ENCODE results near the gene PSMD12.

The PSMD12 gene

DNA sequence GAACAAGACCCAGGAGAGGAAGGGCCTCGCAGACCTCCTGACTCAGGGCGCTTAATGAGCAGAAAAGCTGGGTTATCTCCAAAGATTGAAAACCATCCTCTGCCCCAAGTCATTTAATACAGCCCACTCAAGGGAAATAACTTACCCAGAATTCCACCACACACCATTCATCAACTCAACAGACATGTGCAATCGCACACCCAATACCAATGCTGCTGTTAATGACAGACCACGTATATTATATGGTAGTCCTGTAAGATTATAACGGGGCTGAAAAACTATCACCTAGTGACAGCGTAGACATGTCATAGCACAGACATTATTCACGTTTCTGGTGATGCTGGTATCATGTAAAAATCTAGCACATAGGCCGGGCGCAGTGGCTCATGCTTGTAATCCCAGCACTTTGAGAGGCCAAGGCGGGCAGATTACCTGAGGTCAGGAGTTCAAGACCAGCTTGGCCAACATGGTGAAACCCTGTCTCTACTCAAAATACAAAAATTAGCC, 68.9 kb downstream of the PSMD12 start:
- no peak for DNase-seq

DNA sequence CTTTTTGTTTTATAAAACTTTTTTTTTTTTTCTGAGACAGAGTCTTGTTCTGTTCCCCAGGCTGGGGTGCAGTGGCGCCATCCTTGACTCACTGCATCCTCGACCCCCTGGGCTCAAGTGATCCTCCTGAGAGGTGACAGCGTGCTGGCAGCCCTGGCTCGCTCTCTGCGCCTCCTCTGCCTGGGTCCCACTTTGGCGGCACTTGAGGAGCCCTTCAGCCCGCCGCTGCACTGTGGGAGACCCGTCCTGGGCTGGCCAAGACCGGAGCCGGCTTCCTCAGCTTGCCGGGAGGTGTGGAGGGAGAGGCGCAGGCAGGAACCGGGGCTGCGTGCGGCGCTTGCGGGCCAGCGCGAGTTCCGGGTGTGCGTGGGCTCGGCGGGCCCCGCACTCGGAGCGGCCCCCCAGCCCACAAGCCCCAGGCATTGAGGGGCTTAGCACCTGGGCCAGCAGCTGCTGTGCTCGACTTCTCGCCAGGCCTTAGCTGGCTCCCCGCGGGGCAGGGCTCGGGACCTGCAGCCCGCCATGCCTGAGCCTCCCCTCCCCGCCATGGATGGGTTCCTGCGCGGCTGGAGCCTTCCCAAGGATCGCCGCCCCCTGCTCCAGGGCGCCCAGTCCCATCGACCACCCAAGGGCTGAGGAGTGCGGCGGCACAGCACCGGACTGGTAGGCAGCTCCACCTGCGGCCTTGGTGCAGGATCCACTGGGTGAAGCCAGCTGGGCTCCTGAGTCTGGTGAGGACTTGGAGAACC, 71.8 kb downstream of the PSMD12 start:
- DNase-seq, result no peak

DNA sequence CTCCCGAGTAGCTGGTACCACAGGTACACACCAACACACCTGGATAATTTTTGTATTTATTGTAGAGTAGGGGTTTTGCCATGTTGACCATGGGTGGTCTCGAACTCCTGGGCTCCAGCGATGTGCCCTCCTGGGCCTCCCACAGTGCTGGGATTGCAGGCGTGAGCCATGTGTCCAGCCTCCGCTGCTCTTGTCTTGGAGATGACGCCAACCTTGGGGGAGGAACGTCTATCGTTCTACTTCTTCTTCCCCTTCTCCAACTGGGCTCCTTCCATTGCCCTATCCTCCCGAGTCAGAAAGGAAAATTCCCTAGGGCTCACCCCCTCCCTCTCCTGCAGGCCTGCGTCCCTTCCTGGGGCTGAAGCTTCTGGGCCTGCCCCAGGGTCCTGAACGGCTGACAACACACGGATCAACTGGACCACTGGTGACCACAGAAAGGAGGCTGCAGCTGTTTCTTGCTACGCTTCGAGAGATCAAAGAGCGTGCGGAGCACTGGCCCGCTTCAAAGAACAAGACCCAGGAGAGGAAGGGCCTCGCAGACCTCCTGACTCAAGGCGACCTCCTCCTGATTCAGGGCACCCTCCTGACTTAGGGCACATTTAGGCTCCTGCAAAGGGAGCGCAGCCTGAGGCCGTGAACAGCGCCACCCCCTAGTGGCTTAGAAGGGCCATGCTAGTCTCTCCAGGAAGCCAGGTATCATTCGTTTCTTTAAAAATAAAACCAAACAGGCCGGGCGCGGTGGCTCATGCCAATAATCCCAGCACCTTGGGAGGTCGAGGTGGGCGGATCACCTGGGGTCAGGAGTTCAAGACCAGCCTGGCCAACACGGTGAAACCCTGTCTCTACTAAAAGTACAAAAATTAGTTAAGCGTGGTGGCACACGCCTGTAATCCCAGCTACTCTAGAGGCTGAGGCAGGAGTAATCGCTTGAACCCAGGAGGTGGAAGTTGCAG, 72.8 kb downstream of the PSMD12 start:
- no peak for DNase-seq

DNA sequence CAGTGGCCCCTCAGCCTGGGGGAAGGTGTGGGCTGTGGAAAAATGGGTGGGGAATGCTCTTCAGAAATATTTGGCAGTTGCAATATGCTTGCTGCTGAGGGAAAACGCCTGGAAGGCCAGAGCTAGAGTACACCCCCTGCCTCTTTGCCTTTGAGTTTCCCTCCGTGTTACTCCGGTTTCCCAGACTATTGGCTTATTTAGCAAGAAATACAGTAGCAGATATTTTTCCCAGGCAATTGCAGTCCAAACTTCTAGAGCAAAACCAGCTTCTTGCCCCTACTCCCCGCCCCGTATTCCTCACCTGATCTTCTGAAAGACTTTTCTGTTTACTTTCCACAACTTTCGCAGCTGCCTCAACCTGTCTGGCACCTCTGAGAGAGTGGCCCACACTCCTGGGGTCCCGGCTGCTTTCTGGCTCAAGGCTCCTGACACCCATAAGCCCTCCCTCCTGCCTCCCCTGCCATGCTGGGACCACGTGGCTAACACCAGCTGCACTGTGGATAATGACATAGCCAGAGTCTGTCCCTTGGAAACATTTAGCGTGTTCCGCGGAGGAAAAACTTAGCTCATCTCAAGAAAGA, 75.6 kb downstream of the PSMD12 start:
- no peak for DNase-seq

DNA sequence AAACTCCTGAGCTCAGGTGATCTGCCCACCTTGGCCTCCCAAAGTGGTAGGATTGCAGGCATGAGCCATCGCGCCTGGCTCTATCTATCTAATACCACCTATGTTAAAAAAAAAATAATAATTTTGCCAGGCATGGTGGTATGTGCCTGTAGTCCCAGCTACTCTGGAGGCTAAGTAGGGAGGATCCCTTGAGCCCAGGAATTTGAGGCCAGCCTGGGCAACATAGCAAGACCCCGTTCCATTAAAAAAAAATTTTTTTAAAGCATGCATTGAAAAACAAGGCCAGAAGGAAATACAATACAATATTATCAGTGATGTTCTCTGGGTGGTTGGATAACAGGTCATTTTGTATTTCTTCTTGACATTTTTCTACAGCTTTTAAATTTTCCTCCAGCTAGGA, 76.1 kb downstream of the PSMD12 start:
- no peak for DNase-seq

DNA sequence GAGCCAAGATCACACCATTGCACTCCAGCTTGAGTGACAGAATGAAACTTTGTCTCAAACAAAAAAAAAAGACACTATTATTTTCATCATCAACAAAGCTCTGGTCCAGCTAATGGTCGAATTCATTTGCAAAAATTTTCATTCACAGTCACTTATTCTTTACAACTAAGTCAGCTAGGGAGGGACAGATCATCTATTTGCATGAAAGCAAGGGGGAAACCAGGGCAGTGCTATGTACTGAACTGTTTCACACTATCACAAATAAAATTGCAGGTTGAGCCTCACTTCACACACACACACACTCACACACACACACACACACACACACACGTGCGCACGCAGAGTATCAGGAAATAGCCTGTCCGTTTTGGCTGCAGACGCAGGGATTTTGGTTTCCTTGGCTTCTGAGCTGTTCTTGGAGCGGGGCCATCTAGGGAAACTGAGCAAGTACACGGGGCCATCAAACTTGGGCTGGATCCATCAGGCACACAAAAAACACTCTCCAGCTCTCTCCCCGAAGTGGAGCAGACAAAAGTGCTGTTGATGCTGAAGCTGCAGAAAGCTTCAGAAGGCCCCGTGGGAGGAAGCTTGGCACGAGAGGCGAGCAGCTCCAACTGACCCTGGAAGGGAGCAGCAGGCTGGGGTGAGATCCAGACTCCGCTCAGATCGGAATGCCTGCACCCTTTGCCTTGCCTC, 77.0 kb downstream of the PSMD12 start:
- DNase-seq, result no peak

Data from NCI-H187 treated with DMSO at 0.1 percent for 48 hours (cell line).